Calu3 (cell line): Measurements from ENCODE around the gene ALPK1. TPM values are rescaled to one million over a fixed set of nuclear protein-coding genes. Genes with fewer than 3 reads are reported as not detected.

ENCODE experiments used
- BruUV-seq: library from RNA; stranded (reverse); fragments of 400-500 nt; replicated peaks from 2 replicates; lab custom pipeline; 2021; lab: Mats Ljungman, UMichigan
- CTCF ChIA-PET: fragments of 300-600 bp; sonication (Branson Sonifier 250); formaldehyde crosslinking; loops from one replicate; lab custom pipeline; 2022; ENCODE audit warnings: antibody characterized with exemption; lab: Charles Lee
- DNase-seq: peaks from one replicate; pipeline ENCODE4 v3.0.0; 2022
- H3K27ac Mint-ChIP-seq: one replicate; pipeline ENCODE4 v1.8.0; 2022; ENCODE audit warnings: mixed read lengths; ENCODE audit not compliant: unreplicated experiment
- H3K27me3 Mint-ChIP-seq: one replicate; pipeline ENCODE4 v1.8.0; 2022; ENCODE audit warnings: mixed read lengths; ENCODE audit not compliant: unreplicated experiment
- H3K36me3 Mint-ChIP-seq: one replicate; pipeline ENCODE4 v1.8.0; 2022; ENCODE audit warnings: mild to moderate bottlenecking, moderate library complexity, mixed read lengths; ENCODE audit not compliant: insufficient read depth, unreplicated experiment
- H3K4me1 Mint-ChIP-seq: one replicate; pipeline ENCODE4 v1.8.0; 2022; ENCODE audit warnings: mild to moderate bottlenecking, low read depth, mixed read lengths; ENCODE audit not compliant: unreplicated experiment
- H3K4me3 Mint-ChIP-seq: one replicate; pipeline ENCODE4 v1.8.0; 2022; ENCODE audit warnings: mild to moderate bottlenecking, low read depth, moderate library complexity, mixed read lengths; ENCODE audit not compliant: unreplicated experiment
- H3K9me3 Mint-ChIP-seq: one replicate; pipeline ENCODE4 v1.8.0; 2022; ENCODE audit warnings: low read depth, mixed read lengths; ENCODE audit not compliant: unreplicated experiment
- CTCF ChIP-seq: fragments of 200-600 bp; IDR thresholded peaks from one replicate; pipeline ENCODE4 v1.8.0; 2022; ENCODE audit warnings: antibody characterized with exemption; ENCODE audit not compliant: unreplicated experiment
- intact Hi-C: fragments of 100-400 bp; cut with micrococcal nuclease; formaldehyde crosslinking; loops from one replicate; pipeline ENCODE4 v1.10.0; 2022; ENCODE audit not compliant: unreplicated experiment
- total RNA-seq: library from RNA; stranded (reverse); gene quantifications from 2 replicates; pipeline ENCODE4 v1.2.3, GENCODE V29; 2022

Gene ALPK1
- total RNA-seq, 1 experiment from 2014 or later: 17.1 TPM

GRCh38 chr4:112374850-112375249 is 77.7 kb downstream of the ALPK1 start:
- intact Hi-C loops: no loop called here

GRCh38 chr4:112377171-112377570 is 80.0 kb downstream of the ALPK1 start:
- Mint-ChIP-seq H3K27me3 (no peaks in the 10 kb centered on the region), H3K36me3 (no peaks in the 10 kb centered on the region), H3K4me1 (no peaks in the 10 kb centered on the region), H3K27ac (no peak overlapping the region), H3K4me3 (no peak overlapping the region), H3K9me3 (no peaks in the 10 kb centered on the region)
- BruUV-seq: no TSS peak
- no peak for DNase-seq
- intact Hi-C loops: no loop called here
- no peak for TF ChIP-seq CTCF
- CTCF ChIA-PET: no interaction called here

More at GRCh38 chr4:112374850-112375249, 77.7 kb downstream of the ALPK1 start:
- H3K4me1 Mint-ChIP-seq: no peaks in the 10 kb centered on the region
- H3K27ac Mint-ChIP-seq: no peak overlapping the region
- no peak for DNase-seq
- no peaks in the 10 kb centered on the region for H3K36me3 Mint-ChIP-seq
- no peaks in the 10 kb centered on the region for H3K9me3 Mint-ChIP-seq
- TF ChIP-seq CTCF: no peak
- no TSS peak for BruUV-seq
- CTCF ChIA-PET: no interaction called here
- no peaks in the 10 kb centered on the region for H3K27me3 Mint-ChIP-seq
- H3K4me3 Mint-ChIP-seq: no peak overlapping the region

- CTCF ChIA-PET: no interaction called here
- Mint-ChIP-seq H3K9me3 (no peaks in the 10 kb centered on the region), H3K27me3 (no peaks in the 10 kb centered on the region)
Measured at GRCh38 chr4:112377594-112378242, 80.5 kb downstream of the ALPK1 start.

GRCh38 chr4:112378243-112378620 is 81.1 kb downstream of the ALPK1 start:
- no peak for TF ChIP-seq CTCF
- intact Hi-C loops: no loop called here
- Mint-ChIP-seq H3K4me3 (no peak overlapping the region), H3K27ac (no peak overlapping the region), H3K27me3 (no peaks in the 10 kb centered on the region), H3K4me1 (no peaks in the 10 kb centered on the region), H3K9me3 (no peaks in the 10 kb centered on the region), H3K36me3 (no peaks in the 10 kb centered on the region)
- CTCF ChIA-PET: no interaction called here
- BruUV-seq: no TSS peak
- no peak for DNase-seq

More at GRCh38 chr4:112377594-112378242, 80.5 kb downstream of the ALPK1 start:
- no peaks in the 10 kb centered on the region for H3K36me3 Mint-ChIP-seq
- no TSS peak for BruUV-seq
- no peak for DNase-seq
- H3K4me3 Mint-ChIP-seq: no peak overlapping the region
- intact Hi-C loops: no loop called here
- TF ChIP-seq CTCF: no peak
- no peak overlapping the region for H3K27ac Mint-ChIP-seq
- H3K4me1 Mint-ChIP-seq: no peaks in the 10 kb centered on the region
